ENCODE data around the gene ALCAM.

ALCAM gene

DNA sequence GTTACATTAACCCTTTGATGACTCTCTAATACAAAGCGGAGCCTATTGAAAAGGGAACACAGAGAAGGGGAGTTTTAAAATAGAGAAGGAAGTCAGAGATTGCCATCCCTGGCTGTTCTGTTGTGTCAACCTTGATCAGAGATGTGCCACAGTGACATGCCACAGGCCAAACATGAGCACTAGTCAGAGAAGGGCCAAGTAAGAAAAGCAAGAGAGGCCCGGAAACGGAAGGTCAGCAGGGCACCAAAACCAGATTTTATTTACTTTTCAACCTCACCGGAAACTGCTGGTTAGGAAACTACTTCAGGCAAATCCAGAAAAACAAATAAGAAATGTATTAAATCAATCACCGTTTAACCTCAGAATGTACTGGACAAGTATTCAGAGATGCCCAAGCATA lies 171.8 kb downstream of the ALCAM start:
- H3K4me3 ChIP-seq (replicated peaks; ENCODE audit: low read depth, low read length) = no peak overlapping the region
- H3K36me3 ChIP-seq (ENCODE audit: control insufficient read depth, insufficient read depth, low read length) = peaks cover 5% of the 10 kb centered on the region
- H3K27me3 ChIP-seq (replicated peaks; ENCODE audit: control insufficient read depth, insufficient read depth, low read length) = no peaks in the 10 kb centered on the region
- TF ChIP-seq, protein P1, sequence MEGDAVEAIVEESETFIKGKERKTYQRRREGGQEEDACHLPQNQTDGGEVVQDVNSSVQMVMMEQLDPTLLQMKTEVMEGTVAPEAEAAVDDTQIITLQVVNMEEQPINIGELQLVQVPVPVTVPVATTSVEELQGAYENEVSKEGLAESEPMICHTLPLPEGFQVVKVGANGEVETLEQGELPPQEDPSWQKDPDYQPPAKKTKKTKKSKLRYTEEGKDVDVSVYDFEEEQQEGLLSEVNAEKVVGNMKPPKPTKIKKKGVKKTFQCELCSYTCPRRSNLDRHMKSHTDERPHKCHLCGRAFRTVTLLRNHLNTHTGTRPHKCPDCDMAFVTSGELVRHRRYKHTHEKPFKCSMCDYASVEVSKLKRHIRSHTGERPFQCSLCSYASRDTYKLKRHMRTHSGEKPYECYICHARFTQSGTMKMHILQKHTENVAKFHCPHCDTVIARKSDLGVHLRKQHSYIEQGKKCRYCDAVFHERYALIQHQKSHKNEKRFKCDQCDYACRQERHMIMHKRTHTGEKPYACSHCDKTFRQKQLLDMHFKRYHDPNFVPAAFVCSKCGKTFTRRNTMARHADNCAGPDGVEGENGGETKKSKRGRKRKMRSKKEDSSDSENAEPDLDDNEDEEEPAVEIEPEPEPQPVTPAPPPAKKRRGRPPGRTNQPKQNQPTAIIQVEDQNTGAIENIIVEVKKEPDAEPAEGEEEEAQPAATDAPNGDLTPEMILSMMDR (IDR thresholded peaks at IDR 0.05; ENCODE audit: insufficient read depth, low read length, poor library complexity, severe bottlenecking) = no peak
- no peak for DNase-seq (ENCODE audit: extremely low read depth, insufficient read length)

DNA sequence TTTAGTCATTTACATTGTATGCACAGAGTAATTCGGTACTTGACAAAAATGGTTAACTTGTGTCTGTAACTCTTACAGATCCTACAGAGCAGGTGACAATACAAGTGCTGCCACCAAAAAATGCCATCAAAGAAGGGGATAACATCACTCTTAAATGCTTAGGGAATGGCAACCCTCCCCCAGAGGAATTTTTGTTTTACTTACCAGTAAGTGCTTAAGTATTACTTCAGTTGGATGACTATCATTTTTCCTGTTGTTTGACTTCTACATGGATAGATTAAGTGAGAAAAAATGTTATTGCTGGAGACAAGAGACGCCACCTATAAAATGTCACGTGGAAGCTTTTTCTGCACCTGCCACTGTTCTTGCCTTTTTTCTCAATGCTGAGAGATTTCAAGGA lies 173.2 kb downstream of the ALCAM start:
- no peak overlapping the region for H3K4me3 ChIP-seq (replicated peaks; ENCODE audit: low read depth, low read length)
- peaks cover 5% of the 10 kb centered on the region for H3K36me3 ChIP-seq (ENCODE audit: control insufficient read depth, insufficient read depth, low read length)
- TF ChIP-seq, protein P1 (IDR thresholded peaks at IDR 0.05; ENCODE audit: insufficient read depth, low read length, poor library complexity, severe bottlenecking) = no peak
- no peak for DNase-seq (ENCODE audit: extremely low read depth, insufficient read length)
- H3K27me3 ChIP-seq (replicated peaks; ENCODE audit: control insufficient read depth, insufficient read depth, low read length) = no peaks in the 10 kb centered on the region

DNA sequence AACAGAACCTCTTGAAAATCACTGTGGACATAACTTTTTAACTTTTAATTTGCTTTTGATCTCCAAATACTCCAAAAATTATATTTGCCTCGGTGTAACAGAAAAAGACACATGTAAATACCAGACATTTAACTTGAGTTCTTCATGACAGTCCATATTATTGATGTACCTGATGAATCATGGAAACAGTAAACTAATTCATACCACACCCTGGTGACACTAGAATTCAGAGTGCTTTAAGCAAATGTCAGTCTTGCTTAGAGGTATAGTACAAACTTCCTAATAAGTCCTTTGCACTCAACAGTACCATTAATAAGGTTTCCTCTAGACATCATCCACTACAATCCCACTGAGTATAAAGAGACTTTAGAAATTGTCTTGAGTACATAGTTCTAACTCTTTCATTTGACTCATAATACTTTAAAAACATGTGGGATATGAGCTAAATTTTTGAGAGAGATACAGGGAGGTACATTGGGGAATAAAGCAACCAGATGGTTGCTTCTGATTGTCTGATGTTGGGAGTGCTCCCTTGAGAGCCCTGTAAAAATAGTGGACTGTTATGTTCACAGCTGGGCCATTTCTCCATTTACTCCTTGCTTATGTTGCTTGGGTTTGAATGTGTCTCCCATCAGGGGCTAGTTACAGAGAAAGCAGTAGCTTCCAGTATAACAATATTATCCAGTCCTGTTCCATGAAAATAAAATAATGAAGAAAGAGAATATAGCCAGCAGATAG lies 175.7 kb downstream of the ALCAM start:
- no peak for DNase-seq (ENCODE audit: extremely low read depth, insufficient read length)
- Histone ChIP-seq H3K36me3 (ENCODE audit: control insufficient read depth, insufficient read depth, low read length) (peaks cover 5% of the 10 kb centered on the region), H3K4me3 (replicated peaks; ENCODE audit: low read depth, low read length) (no peak overlapping the region), H3K27me3 (replicated peaks; ENCODE audit: control insufficient read depth, insufficient read depth, low read length) (no peaks in the 10 kb centered on the region)
- TF ChIP-seq, protein P1 (IDR thresholded peaks at IDR 0.05; ENCODE audit: insufficient read depth, low read length, poor library complexity, severe bottlenecking) = no peak

DNA sequence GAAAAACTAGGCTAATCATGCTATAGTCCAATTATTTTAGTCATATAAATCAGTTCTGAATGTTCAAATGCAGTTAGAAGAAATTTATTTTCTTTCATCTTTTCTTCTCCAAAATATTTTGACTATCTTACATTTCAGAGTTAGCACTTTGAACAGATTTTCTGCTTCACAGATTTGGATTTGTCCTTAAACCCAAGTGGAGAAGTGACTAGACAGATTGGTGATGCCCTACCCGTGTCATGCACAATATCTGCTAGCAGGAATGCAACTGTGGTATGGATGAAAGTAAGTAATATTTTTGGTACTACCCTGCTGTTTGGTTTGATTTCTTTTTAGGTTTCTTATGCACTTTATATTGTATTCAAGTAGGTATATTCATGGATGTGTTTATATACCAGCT lies 178.3 kb downstream of the ALCAM start:
- Histone ChIP-seq H3K4me3 (replicated peaks; ENCODE audit: low read depth, low read length) (no peak overlapping the region), H3K36me3 (ENCODE audit: control insufficient read depth, insufficient read depth, low read length) (peaks cover 3% of the 10 kb centered on the region), H3K27me3 (replicated peaks; ENCODE audit: control insufficient read depth, insufficient read depth, low read length) (no peaks in the 10 kb centered on the region)
- TF ChIP-seq, protein P1 (IDR thresholded peaks at IDR 0.05; ENCODE audit: insufficient read depth, low read length, poor library complexity, severe bottlenecking) = no peak
- no peak for DNase-seq (ENCODE audit: extremely low read depth, insufficient read length)

DNA sequence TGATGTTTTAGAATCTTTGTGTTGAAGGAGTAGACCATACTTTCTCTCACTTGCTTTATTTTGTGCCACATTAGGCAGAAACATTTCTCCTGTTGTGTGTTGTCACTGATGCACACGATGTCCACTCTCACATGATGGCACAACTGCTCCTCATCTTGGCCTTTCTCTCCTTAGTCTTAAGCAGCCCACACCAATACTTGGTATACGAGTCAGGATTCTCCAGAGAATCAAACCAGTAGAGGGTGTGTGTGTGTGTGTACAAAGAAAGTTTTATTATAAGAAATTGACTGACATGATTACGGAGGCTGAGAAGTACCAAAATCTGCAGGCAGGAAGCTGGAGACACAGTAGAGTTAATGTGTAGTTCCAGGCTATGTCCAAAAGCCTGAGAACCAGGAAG lies 187.1 kb downstream of the ALCAM start:
- Histone ChIP-seq H3K36me3 (ENCODE audit: control insufficient read depth, insufficient read depth, low read length) (no peaks in the 10 kb centered on the region; the same call in none of the 2 replicates), H3K27me3 (replicated peaks; ENCODE audit: control insufficient read depth, insufficient read depth, low read length) (no peaks in the 10 kb centered on the region), H3K4me3 (replicated peaks; ENCODE audit: low read depth, low read length) (no peak overlapping the region)
- no peak for DNase-seq (ENCODE audit: extremely low read depth, insufficient read length)
- TF ChIP-seq, protein P1 (IDR thresholded peaks at IDR 0.05; ENCODE audit: insufficient read depth, low read length, poor library complexity, severe bottlenecking) = no peak

All from GM06990 (cell line).